Measurements from ENCODE around the gene POLA1.
A peak's percentile ranks its signal among the peaks of the same experiment; 100 is the strongest.

POLA1 gene

DNA sequence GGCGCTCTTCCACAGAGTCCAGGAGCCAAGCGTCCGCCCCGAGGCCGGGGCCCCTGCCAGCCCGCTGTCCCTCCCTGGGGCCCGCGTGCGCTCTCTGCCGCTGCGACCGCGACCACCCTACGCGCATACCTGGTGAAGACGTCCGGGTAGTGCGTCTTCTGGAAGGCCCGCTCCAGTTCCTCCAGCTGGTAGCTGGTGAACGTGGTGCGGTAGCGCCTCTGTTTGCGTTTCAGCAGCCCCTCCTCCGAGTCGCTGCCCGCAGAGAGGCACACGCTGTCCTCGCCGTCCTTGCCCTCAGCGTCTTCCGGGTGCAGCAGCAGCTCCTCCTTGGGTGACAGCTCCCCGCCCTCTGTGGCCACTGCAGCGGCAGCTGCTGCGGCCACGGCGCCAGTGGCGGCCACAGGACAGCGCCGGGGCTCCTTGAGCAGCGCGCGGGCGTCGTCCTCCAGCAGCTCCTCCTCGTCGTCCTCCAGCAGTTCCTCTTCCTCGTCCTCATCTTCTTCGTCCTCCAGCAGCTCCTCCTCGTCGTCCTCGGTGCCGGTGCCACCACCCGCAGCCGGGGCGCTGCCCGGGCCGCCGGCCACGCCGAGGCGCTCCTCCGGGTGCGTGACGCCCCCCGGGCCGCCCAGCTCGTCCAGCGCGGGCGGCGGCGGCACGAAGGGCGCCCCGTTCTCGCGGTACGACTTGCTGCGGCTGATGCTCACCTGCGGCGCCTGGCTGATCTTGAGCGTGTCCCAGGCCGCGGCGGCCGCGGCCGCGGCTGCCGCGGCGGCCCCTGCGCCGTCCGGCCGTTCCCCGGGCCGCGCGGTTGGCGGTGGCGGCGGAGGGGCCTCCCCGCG, 319.3 kb downstream of the POLA1 start:
- no peak for DNase-seq

- DNase-seq: no peak
These were observed 320.1 kb downstream of the POLA1 start for GRCh38 chrX:25013632-25014365.

DNA sequence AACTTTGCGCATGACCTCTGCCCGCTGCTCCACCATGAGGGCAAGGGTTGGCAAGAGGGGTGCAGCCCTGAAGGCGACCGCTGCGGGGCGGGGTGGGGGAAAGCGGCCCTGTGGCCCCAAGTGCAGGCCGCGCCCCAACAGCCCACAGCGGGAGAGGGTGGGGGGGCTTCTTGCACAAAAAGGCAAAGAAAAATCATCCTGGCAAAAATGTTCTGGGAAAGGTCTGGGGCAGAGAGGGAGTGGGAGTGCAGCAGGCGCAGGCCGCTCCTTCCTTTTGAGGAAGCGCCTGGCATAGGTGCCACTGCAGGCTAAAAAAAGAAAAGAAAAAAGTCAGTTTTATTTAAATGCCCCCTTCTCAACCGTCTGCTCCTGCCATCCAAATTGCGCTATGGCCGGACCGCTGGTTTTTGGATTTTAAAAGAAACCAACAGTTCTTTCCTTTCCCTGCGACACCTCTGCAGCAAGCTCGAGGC, 320.7 kb downstream of the POLA1 start:
- no peak for DNase-seq

DNA sequence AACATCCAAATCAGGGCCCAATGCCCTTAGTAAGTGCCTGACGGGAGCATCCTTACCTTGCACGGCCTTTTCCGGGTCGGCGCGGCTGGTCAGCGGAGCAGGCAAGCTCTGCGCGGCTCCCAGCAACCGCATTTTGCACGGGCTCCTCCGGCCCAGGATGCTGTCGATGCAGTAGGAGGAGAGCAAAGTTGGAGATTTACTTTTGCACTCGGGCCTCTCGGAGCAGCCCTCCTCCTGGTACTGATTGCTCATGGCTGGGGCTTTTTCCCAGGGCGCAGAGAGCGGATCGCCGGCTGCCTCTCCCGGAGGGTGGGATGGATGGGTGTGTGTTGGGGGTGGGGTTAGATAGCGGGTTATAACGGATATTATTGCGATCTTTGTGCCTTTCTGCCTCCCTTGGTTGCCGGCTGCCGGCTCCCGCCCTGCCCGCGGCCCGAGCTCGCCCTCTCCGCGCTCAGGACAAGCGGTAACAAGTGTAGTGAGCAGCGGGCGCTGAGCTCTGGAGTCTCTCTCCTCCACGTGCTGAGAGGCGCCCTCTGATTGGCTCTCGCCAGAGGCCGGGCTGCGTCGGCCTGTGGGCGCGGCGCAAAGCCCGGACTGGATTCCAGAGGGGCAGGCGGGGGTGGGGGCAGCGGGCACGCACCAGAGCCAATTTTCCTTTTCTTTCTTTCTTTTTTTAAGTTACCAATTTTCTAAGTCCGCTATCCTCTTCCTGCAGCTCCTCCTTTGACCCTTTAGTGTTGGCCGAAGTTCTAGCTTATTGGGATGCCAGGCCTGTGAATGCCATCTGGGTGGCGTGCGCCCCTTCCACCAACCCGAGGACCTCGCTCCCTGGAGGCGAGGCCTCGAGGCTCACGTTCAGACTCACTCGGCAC, 322.0 kb downstream of the POLA1 start, which contains the start of gene ARX:
ARX (minus strand) TSS at position 480 of the 875 bp plus-strand sequence; CDS start at position 252, 228 bp downstream.
- no peak for DNase-seq

- DNase-seq: no peak
These were observed 322.6 kb downstream of the POLA1 start for GRCh38 chrX:25016361-25016671.

- no peak for DNase-seq
These were observed 323.4 kb downstream of the POLA1 start for GRCh38 chrX:25016938-25017598.

DNA sequence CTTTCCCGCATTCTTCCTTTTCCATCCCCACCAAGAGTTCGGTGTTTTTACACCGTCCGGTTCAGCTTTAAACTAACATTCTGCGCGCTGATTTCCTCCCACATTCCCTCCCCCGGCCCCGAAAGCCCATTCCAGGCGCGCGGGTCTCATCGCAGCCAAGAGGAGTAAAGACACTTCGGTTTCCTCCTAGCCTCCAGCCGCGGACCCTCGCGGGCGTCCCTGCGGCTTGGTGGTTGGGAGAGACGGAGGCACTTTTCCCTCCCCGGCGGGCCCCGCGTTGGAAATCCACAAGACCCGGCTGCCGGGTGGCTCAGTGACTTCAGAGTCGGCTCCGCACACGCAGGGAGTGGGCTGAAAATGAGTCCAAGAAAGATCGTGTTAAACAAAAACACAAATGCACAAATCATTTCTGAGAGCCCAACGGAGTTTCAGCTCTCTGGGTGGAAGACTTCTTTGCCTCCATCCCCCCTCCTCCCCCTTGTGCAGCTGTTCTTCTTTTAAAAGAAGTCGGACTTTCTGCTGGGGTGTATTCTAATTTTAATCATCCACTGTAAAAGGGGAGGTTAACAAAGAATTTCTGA, 324.0 kb downstream of the POLA1 start:
- no peak for DNase-seq

DNA sequence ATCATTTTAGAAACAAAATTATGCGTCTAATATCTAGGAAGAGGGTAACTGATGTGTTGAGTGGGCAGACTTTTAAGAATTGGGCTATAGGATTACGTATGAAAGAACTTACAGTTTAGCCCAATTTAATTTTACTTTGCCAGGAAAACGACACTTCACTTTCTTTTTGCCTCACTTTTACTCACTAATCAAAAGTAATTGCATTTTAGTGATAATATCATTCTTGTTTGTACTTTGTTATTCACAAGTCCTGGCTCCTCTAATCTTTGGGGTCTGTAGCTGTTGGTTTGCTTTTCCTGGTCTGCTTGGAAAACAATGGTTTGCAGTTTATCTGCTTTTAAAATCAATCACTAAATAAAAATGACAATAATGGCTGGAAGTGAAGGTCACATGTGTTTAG, 325.0 kb downstream of the POLA1 start:
- no peak for DNase-seq

GRCh38 chrX:25019707-25020390, 326.1 kb downstream of the POLA1 start:
- DNase-seq: no peak

DNA sequence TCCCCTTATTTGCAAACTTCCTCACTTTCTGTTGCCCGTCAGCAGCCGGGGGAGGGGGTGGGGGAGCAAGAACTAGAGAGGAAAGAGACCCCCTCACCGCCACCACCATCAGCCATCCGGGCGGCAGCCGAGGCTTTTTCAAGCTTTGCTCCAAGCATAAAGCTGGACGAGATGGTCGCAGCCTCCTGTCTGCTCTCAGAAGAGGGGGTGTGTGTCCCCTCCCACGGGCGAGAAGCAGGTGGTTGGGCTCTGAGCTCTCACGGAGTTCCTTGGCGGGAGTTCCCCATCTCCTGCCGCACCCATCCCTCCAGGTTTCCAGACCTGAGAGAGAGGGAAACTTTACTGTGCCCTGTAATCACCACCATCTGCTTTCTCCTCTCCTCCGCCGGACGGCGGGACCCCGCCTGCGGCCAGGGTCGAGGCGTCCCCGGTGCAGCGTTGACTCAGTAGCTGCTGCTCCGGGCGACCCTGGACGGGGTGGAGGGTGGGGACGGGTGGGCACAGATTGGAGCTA, 326.7 kb downstream of the POLA1 start:
- no peak for DNase-seq

DNA sequence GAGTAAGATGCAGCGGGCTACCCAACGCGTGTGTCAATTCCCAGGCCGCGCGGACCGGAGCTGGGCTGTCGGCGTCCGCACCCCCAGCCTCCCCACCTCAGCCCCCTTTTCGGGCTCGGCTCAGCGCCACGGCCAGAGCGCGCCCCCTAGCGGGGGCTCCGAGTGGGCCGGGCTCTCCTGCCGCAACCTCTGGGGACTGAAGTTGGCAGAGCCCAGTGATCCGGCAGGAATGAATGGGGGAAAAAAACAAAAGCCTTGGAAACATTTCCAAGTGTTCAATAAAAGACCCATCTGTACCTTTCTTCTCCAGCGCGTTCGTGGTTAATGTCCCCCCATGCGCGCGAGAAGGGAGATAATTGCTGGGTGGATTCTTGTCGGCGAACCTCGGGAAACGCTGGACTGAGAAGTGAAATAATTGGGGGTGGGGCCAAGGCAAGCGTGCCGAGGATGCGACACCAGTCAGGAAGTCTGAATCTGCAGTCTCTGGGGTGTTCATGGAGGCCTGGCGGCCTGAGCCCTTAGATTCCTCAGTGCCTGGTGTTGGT, 327.3 kb downstream of the POLA1 start:
- peak; percentile 7 for DNase-seq

DNA sequence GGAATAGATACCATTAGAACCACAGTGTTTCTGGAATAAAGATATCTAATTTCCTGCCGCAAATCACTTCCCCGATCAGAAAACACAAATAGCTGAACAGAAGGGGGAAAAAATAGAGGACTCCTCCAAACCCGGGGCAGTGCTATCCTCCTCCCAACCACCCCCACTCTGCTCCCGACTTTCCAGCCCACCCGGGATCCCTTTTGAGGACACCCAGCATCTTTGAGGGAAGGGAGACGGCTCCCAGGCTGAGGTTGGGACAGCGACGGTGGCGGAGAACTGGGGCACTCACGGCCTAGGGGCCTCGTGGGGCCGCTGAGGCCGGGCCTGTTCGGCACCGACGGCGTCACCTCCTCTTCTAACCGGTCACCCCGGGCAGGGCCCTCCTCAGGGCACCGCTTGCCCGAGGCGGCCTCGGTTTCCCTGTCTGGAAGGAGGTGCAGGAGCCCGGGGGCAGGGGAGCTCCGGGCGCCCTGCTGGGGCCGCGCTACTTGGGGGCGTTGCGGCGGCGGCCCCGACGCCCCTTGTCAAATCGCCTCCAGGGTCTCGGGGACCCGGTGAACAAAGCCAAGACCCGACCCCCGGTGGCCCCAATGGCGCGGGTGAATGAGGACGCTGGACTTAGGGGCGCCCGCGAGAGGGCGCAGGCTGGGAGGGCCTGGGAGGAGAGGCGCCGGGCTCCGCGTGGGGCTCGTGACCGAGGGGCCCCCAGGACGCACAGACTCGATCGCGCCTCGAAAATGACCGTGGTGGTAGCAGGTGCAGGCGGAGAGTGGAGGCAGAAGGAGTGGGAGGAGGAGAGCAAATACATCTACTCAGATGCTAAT, 329.0 kb downstream of the POLA1 start:
- DNase-seq: no peak

GRCh38 chrX:25023908-25024307, 330.2 kb downstream of the POLA1 start:
- DNase-seq: no peak

DNA sequence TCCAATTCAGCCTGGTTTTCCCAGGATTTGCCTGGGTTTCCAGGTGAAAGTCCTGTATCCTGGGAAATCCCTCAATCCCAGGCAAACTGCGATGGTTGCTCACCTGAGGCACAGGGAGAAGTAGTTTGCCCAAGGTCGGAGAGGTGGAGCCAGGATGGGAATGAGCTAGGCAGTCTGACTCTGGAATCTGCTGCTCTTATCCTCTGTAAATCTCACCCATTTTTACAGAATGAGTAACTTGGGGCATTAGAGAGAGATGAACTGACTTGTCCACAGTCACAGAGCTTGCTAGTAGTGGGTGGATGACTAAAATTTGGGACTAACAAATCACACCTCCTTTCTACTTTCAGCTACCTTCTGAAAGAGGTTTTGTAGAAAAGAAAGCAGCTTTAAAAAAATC, 331.9 kb downstream of the POLA1 start:
- no peak for DNase-seq

GRCh38 chrX:25026576-25026975, 332.9 kb downstream of the POLA1 start:
- DNase-seq: no peak

- DNase-seq: no peak
These were observed 335.0 kb downstream of the POLA1 start for GRCh38 chrX:25028726-25029125.

- no peak for DNase-seq
These were observed 335.6 kb downstream of the POLA1 start for GRCh38 chrX:25029288-25029825.

DNA sequence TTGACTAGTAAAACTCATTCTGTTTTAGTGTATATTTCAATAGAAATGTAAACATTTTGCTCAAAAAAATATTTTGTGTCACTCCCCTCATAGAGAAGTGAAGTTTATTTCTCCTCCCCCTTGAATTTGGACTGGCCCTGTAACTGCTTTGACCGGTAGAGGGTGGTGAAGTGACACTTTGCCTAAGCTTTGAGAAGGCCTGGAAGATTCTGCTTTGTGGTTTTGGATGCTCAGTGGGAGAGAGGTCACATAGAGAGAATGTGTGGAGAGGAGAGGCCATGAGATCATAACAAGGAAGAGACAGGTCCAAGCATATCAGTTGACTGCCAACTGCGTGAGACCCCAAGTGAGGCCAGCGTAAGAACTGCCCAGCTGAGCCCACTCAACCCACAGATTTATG, 341.2 kb downstream of the POLA1 start:
- no peak for DNase-seq

GRCh38 chrX:25039036-25039435, 345.3 kb downstream of the POLA1 start:
- no peak for DNase-seq

- DNase-seq: no peak
These were observed 349.5 kb downstream of the POLA1 start for GRCh38 chrX:25043192-25043591.

Data from CD4-positive, alpha-beta T cell treated with Interleukin-4 for 4 hours (primary cell).